OCI-M2 (cell line): ENCODE data around the gene ZNF274.
"Not testable (repeated sequence)": the region's sequence is repeated elsewhere in the genome, so short reads cannot be mapped to it uniquely, and the experiment has no call there.

Experiments used
- DNase-seq: peaks from one replicate; lab custom pipeline; 2025; ENCODE audit not compliant: unreplicated experiment; lab: John Stamatoyannopoulos, UW

Gene ZNF274

GRCh38 chr19:58182989-58183816, at the start of gene ZNF274:
TSS of gene ZNF274 (plus strand) at chr19:58183061. CDS start at chr19:58183966, 905 bp downstream.
- peak; percentile 72 for DNase-seq

- no peak for DNase-seq
Observed at GRCh38 chr19:58134244-58134643, 48.6 kb upstream of the ZNF274 start.

- DNase-seq: no peak
Observed at GRCh38 chr19:58145849-58146248, 37.0 kb upstream of the ZNF274 start.

- not testable (repeated sequence) for DNase-seq
Observed at GRCh38 chr19:58147475-58147874, 35.4 kb upstream of the ZNF274 start.

DNA sequence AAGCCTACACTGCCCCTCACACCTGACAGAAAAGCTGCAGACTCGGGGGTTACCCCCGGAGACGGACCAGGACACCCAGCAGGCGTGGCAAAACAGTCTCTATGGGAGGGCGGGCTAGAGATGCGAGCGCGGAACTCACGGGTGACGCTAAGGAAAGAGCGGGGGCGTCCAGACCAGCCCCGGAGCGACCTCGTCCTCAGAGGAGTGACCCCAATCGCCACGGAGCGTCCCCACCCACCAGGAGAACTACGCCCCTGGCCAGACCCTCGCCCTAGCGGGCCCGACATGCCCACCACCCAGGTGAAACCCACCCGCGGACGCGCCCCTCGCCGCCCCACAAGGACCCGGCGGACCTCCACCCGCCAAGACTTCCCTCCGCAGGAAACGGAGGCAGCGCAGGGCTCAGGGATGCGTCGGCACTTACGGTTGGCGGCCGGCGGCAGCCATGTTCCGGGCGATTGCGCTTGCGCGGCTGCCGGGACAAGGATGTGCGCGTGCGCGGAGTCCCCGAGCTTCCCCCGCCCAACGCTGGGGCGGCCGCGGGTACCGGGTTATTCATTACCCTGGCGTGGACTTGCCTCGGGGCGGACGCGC, 32.4 kb upstream of the ZNF274 start, which contains the start of gene ZNF329:
TSS of gene ZNF329 (minus strand) at position 462 of the 594 bp plus-strand sequence. CDS start 21,286 bp downstream, outside the sequence.
- peak; percentile 91 for DNase-seq

DNA sequence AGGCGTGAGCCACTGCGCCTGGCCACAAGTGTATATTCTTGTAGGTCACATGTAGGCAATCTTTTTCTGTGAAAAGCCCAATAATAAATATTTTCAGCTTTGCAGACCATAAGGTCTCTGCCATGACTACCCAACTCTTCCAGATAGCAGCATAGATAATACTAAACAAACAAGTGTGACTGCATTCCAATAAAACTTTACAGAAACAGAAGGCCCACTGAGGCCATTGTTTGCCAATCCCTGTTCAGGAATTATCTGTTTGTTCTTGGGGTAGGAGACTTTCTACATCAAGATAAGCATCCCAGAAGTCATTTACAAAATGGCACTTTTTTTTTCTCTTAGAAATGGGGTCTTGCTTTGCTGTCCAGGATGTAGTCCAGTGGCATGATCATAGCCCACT, 29.5 kb upstream of the ZNF274 start:
- no peak for DNase-seq

DNA sequence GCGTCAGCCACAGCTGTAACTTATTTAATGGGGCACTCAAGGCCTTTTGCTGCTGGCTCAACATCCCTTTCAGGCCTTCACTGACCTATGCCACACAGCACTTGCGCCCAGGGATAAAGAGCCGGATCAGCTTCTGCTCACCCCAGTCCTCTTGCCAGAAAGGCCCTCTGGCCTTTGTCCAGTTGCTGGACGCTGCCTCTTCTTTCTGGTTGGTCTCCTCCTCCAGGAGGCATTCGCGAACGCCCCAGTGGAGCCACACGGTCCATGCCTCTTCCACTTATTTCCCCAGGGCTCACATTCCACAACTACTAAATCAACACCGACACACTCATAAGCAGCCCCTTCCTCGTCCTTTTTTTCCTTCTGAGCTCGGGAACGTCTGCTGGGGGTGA, 28.6 kb upstream of the ZNF274 start:
- no peak for DNase-seq

DNA sequence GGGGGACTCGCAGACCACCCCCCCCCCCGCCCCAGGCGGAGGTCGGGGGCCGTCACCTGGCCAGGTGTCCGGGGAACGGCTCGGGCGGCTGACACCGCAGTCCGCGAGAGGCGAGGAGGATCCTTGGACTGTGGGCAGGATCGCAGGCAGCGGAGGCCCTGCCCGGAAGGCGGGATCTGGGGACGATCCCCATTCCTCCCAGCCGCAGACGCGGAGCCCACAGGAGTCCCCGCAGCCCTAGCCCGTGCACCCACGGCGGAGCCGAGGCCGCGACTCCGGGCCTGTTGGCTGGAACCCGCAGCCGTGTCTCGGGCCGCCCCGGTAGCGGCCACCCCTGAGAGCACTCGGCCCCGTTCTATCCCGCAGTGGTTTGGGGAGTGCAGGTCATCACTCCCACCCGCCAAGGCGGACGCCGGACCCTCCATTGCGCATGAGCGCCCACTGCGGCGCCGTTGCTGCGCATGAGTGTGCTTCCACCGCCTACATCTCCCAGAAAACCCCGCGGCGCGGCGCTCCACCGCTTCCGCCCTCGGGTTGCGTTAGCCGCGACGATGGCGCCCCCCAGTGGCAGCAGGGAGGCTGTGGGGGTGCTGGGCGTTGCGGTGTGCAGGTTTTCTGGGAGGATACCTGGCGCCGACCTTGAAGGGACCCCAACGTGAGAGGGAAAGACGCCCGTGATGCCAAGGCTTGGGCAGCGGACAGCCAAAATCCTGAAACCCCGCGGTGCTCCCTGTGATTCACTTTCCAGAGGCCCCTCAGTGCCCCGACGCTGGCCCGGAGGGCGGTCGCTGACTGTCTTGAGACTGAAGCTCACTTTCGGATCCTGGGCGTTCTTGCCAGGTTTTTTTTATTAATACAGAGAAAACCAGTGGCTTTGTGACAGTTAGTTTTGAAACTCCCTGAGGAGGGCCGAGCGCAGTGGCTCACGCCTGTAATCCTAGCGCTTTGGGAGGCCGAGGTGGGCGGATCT, 27.9 kb upstream of the ZNF274 start:
- DNase-seq: peak; percentile 70

DNA sequence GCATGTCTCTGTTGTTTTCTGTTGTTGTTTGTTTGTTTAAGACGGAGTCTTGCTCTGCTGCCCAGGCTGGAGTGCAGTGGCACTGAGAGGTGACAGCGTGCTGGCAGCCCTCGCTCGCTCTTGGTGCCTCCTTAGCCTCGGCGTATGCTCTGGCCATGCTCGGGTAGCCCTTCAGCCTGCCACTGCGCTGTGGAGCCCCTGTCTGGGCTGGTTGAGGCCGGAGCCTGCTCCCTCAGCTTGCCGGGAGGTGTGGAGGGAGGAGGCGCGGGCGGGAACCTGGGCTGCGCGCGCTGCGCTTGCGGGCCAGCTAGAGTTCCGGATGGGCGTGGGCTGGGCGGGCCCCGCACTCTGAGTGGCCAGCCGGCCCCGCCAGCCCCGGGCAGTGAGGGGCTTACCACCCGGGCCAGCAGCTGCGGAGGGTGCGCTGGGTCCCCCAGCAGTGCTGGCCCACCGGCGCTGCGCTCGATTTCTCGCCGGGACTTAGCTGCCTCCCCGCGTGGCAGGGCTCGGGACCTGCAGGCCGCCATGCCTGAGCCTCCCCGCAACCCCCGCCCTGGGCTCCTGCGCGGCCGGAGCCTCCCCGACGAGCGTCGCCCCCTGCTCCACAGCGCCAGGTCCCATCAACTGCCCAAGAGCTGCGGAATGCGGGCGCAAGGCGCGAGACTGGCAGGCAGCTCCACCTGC, 25.7 kb upstream of the ZNF274 start:
- DNase-seq: no peak

- no peak for DNase-seq
Observed at GRCh38 chr19:58166268-58166667, 16.6 kb upstream of the ZNF274 start.

- DNase-seq: no peak
Observed at GRCh38 chr19:58166708-58167280, 16.1 kb upstream of the ZNF274 start.

GRCh38 chr19:58170860-58171259, 12.0 kb upstream of the ZNF274 start:
- no peak for DNase-seq

DNA sequence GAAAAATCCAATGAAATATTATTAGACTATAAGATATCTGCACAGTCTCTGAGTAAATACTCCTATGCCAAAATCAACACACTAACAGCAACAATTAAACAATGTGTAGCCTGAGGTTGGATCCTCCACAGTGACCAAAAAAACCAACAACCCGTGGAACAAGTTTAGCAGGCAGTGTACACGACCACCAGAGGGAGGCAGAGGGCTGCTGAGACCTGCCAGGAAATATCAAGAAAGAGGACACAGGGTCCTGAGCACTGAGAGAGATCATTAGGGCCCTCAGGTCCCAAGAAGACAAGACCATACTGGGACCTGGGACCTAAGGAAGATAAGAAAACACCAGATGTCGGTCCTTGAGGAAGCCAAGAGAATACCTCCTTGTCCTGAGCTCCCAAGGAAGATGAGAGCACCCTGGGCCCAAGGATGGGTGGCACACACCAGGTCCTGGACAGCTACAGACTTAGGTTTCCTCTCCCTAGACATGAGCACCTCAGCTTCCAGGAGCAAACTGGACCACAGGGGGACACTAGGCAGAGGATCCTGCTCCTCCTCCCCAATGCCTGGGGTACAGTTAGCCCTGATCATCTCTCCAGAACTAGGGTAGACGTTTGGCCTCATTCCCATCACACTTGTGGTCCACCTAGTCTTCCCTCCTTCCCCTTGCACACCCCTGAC, 822 bp upstream of the ZNF274 start:
- peak; percentile 50 for DNase-seq

DNA sequence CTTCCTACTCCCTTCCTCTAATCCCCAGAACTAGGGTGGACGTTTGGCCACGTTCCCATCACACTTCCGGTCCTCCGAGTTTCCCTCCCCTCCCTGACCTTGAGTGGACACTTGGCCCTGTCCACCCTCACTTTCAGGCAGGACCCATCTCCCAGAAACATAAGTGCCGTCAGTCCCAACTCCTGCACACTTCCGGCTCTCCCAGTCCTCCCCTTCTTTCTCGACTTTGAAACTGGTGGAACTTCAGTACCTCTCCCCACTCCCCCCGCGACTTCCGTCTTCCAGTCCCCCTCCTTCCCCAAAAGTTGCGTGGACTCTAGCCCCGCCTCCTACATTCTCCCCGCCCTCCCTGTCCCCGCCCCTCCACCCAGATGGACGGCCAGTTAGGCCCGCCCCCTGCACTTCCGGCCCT, 278 bp upstream of the ZNF274 start:
- DNase-seq: peak; percentile 75

DNA sequence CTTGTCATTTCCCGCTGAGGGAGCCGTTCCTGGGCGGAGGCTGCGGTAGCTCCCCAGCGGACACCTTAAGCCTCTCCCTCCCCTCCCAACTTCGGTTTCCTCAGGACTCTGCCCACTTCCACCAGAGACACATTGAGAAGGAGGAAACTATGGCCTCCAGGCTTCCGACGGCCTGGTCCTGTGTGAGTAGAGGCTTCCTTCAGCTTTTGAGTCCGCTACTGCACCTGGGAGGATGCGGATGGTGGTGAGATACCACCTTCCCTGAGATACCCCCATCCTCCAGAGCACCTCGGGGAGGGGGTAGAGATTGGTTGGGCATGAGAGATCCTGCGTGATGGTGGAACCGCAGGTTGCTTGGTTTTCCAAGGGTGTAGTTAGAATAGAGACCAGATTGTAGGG, 955 bp downstream of the ZNF274 start:
- DNase-seq: peak; percentile 24

GRCh38 chr19:58196901-58197616, 14.2 kb downstream of the ZNF274 start:
- no peak for DNase-seq

- no peak for DNase-seq
Observed at GRCh38 chr19:58203814-58204475, 21.1 kb downstream of the ZNF274 start.

- DNase-seq: no peak
Observed at GRCh38 chr19:58204566-58204965, 21.7 kb downstream of the ZNF274 start.

DNA sequence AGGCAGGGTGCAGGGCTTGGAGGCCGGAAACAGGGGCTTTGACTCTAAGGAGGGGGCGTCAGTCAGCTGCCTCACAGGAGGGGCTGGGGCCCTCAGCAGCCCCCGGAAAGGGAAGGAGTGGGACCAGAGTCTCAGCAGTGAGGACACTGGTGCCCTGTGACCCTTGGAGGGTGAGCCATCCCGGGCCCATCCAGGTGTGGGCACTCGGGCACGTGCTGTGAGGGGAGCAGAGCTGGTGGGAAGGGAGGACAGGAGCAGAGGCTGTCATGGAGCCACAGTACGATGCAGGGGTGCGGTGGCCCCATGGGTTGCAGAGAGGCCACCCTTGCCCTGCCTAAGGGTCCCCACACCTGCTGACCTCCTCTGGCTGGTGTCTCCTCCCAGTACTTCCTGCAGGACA, 26.7 kb downstream of the ZNF274 start:
- no peak for DNase-seq
